Left forelimb (tissue), 1 donor: Measurements from ENCODE around the gene CUBN.

Source experiments
- DNase-seq: peaks from one replicate; pipeline ENCODE4 v3.0.0-alpha.2; 2018; ENCODE audit warnings: low spot score

CUBN gene

DNA sequence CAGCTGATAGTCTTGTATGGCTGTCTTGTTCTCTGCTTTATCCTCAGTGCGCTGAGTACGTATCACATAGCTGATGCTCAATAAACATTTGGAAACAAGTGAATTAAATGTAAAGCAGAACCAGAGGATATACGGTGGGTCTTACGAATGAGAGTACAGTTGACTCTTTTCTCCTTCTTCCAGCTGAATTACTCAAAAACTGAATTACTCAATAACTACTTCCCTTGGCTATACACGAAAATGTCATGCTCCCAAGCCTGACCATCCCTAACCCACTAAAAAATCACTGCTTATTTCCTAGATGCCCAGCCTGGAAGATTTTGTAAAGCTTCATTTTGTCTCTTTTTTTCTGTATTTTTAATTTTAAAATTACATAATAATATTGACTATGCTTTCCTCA, 309.2 kb downstream of the CUBN start:
- DNase-seq = no peak

- no peak for DNase-seq
Observed at GRCh38 chr10:16820018-16820417, 309.6 kb downstream of the CUBN start.

DNA sequence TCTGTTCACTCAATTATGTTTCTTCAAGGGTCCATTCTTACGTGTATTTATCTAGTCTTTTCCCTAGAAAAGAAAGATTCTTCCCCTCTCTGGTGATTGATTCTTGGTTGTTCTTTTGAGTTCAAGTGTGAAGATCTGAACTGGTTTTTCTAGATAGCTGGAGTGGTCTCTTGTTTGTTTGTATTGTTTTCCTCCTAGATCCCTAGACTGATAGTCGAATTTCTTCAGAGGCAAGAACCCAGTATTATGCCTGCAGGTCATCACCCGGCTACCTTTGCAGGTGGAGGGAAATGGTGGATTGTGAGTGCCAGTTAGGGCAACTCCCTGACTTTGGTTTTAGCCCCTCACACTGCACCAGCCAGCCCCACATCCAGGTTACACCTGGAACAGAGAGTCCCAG, 310.2 kb downstream of the CUBN start:
- DNase-seq = no peak

DNA sequence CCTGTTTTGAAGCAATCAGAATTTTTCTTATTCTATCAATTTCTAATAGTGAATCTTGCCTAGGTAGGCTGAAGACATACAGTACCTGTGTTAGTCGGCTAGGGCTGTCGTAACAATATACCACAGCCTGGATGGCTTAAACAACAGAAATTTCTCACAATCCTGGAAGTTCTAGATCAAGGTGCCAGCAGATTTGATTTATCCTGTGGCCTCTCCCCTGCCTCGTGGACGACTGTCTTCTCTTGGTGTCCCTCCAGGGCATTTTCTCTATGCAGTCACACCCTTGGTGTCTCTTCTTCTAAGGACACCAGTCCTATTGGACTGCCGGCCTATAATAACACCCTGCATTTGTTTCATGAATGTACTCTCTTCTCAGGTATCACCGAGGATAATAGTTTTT, 310.6 kb downstream of the CUBN start:
- no peak for DNase-seq

DNA sequence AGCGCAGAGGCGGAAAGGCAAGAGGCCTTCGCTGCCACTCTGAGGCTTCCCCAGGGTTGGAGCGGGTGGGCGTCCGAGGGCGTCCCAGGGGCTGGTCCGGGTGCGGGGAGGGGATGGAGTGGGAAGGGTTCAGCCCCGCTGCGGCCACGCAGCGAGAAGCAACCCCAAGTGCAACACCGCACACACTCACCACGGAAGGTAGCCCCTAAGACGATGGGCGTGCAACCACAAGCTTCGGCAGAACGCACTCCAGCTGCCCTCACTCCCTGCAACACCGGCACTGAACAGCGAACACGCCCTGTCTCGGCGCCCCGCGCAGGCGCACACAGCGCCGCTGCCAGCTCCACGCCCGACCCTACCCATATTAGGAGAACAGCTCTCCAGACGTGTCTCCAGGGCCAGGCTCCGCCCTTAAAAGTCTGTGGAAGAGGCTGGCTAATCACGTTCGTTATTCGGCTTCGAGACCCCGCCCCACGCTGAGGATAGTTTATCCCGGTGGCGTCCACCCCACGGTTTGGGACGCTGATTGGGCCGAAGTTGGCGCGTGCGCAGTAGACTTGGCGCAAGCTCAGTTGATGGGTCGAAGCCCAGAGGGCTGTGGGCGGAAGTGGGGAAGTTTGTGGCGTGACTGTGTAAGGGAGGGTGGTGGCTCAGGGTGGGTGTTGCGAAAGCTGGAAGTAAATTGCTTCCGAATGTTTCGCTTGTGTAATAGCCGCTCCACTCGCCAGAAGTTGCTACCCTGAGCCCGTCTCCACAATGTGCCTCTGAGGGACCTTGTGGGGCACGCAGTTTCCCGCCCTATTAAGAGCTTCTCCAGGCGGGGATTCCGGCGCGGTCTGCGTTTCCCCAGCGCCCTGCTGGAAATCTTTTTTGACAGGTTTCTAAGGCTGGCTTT, 312.2 kb downstream of the CUBN start, which contains the start of gene RSU1:
Gene RSU1, minus strand, starts transcription at position 300 of the 895 bp plus-strand sequence. CDS start 343 bp downstream, outside the sequence.
- peak; percentile 100 for DNase-seq

DNA sequence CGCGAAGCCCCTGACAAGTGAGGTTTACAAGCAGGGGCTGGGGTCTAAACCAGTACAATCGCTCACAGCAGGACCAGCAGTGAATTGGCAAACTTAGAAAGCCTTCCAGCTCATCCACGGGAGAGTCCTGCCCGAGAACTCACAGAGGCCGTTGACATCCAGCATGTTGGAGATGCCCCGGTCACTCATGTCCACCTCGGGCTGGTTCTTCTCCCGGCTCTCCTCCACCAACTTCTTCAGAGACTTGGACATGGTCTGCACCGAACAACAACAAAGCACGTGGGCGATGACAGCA, 312.8 kb downstream of the CUBN start:
- DNase-seq = no peak

- DNase-seq = no peak
Observed at GRCh38 chr10:16816171-16816570, 313.4 kb downstream of the CUBN start.

DNA sequence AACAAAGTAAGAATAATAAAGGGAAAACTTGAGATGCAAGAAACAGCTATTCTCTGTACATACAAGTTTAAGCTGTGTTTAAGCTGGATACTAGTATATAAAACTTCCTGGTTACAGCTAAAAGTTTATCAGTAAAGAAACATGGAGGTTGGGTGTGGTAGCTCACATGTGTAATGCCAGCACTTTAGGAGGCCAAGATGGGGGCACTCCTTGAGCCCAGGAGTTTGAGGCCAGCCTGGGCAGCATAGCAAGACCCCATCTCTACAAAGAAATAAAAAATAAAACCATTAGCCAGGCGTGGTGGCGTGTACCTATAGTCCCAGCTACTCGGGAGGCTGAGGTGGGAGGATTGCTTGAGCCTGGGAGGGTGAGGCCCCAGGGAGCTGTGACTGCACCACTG, 315.6 kb downstream of the CUBN start:
- DNase-seq = no peak

GRCh38 chr10:16812676-16813075, 316.9 kb downstream of the CUBN start:
- DNase-seq = no peak

DNA sequence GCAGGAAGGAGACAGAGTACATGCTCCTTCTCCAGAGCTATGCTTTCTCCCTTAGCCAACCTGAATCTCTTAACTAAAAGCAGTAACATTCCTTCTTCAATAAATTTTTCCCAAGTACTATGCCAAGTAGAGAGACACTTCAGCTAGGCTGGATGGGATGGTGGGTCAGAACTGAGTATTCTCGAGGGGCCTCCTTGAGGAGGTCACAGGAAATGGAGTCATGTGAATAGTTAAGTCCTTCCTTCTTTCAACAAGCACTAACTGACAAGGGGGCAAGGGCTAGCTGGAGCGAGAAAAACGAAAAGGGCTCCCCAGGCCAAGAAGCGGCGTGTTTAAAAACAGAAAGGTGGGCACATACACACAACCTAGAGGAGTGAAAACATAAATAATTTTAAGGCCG, 317.8 kb downstream of the CUBN start:
- DNase-seq = no peak

- no peak for DNase-seq
Observed at GRCh38 chr10:16811292-16811691, 318.3 kb downstream of the CUBN start.

DNA sequence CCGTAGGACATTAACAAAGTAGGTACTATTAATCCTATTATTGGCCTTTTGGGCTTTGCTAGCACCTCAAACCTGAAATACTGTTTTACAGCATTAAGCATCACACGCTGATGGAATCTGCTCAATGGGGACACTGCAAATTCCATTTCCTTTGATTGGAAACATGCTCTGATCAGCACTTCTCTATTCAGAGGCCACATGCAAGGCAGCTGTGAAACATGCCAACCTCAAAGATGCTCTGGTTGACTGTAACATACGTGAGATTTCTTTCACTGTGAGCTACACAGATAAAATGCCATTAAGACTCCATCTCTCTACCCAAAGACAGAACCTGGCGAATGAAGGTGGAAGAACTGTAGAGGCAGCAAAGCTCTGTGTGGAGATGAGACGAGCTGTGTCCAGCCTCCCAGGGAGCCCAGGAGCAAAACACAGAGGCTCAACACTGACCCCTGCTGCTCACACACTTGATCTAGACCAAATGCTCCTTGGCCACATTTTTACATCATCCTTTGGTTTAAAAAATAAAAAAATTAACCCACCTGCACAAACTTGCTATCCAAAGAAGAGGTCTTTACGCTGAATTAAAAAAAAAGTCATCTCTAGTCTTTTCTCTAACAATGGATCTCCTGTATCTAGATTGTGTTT, 320.4 kb downstream of the CUBN start:
- no peak for DNase-seq

DNA sequence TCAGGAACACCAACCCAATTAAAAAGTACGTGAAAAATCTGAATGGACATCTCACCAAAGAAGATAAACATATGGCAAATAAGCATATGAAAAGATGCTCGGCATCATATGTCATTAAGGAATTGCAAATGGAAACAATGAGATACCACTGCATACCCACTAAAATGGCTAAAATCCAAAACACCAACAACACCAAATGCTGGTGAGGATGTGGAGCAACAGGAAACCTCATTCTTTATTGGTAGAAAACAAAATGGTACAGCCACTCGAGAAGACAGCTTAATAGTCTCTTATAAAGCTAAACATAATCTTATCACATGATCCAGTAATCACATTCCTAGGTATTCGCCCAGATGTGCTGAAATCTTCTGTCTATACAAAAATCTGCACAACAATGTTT, 325.5 kb downstream of the CUBN start:
- no peak for DNase-seq

DNA sequence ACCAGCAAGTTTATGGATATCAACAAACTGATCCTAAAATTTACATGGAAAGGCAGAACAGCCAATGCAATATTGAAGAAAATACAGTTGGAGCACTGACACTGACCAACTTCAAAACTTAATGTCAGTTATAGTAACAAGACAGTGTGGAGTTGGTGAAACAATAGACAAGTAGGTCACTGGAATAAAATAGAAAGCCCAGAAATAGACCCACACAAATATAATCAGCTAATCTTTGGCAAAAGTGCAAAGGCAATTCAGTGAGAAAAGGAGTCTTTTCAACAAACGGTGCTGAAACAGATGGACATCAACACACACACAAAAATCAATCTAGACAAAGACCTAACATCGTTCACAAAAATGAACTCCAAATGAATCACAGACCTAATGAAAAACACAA, 326.1 kb downstream of the CUBN start:
- no peak for DNase-seq

DNA sequence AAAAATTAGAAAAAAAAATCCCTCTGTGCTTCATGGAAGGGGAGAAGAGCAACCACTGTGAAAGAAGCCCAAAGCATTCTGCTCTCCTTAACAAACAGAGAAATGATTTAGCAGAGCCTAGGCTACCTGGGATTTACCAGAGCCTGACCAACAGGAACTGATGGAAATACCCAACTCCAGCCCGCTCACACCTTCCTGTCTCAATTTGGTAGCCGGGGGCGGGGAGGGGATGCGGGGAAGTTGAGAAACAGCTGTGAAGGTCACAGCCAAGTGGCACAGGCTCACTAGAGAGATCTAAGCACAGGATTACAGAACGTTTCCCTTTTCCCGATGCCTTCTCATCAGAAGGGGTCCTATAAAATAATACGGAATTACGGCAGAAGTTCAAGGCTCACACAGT, 330.0 kb downstream of the CUBN start:
- DNase-seq = no peak

DNA sequence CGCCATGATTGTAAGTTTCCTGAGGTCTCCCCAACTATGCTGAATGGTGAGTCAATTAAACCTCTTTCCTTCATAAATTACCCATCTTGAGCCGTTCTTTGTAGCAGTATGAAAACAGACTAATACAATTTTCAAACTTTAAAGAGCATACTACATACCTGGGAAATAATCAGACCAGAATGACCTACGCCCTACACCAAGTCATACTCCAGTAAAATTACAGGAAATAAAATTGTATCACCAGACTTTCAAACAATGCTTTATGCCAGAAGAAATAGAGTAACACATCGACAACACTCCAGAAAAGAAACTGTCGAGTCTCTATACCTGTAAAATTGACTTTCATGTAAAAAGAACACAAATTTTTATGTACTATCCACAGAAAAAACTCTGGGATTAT, 331.0 kb downstream of the CUBN start:
- no peak for DNase-seq

DNA sequence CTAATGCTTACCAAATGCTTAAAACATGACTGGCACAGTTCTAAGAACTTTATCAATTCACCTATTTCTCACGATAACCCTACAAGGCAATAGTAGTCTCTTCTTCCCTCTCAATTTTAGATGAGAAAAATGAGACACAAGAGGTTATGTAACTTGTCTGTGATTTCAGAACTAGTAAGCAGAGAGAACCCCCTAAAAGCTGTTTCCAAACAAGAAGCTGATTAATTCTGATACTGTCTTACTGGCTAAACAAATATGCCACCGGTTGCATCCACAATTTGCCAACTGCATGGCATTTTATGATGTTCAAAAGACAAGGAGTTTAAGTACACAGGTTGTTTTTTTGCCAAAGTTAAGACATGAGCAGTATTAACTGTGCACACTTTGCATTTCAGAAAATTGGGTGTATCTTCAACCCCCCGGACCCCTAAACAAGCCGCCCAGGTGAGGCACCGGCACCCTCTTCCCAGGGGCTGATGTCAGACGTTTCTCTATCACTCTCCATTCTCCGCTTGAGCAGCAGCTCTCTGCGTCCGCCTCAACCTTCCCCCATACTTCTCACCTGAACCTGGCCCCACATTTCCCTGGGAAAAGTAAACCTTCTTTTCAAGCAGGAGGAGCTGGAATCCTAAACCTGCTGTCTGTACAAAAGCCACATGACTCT, 334.1 kb downstream of the CUBN start:
- no peak for DNase-seq

- no peak for DNase-seq
Observed at GRCh38 chr10:16794005-16794404, 335.6 kb downstream of the CUBN start.

- no peak for DNase-seq
Observed at GRCh38 chr10:16792675-16793074, 336.9 kb downstream of the CUBN start.

- no peak for DNase-seq
Observed at GRCh38 chr10:16789765-16790164, 339.8 kb downstream of the CUBN start.

DNA sequence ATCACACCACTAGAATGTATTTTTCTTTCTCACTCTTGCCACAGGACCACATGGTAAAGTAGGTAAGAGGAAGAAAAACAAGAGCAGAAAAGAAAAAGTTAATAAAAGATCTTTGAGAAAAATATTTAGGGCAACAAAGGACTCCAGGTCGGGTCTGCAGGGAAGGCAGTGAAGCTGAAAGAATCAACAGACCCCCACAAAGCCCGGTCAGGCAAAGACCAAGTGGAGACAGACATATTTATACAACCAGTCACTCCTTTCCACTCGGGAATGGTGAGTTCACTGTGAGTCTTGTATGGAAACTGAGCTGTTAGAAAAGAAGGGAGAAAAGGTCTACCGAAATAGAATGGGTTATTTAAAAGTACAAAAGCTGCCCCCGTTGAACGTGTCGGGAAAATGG, 340.4 kb downstream of the CUBN start:
- DNase-seq = no peak

- no peak for DNase-seq
Observed at GRCh38 chr10:16788778-16789177, 340.8 kb downstream of the CUBN start.

- DNase-seq = no peak
Observed at GRCh38 chr10:16788125-16788524, 341.5 kb downstream of the CUBN start.
